Mesenchymal stem cell (in vitro differentiated cells and primary cell): ENCODE data around the gene PIAS2.
"Not testable (repeated sequence)": the region's sequence is repeated elsewhere in the genome, so short reads cannot be mapped to it uniquely, and the experiment has no call there.

Source experiments
- DNase-seq: peaks from one replicate; pipeline ENCODE4 v3.0.0-alpha.2; 2013
- H2AFZ ChIP-seq: one replicate; pipeline ENCODE4 v1.6.1; 2013; ENCODE audit warnings: low read depth, mild to moderate bottlenecking, control low read depth, inconsistent platforms, low read length, moderate library complexity
- H2AK5ac ChIP-seq: 2 replicates; pipeline ENCODE4 v1.6.1; 2013; ENCODE audit warnings: low read length, moderate library complexity, mild to moderate bottlenecking, inconsistent platforms; ENCODE audit not compliant: severe bottlenecking
- H2BK120ac ChIP-seq: one replicate; pipeline ENCODE4 v1.6.1; 2013; ENCODE audit warnings: low read depth, mild to moderate bottlenecking, inconsistent platforms, low read length, moderate library complexity
- H2BK12ac ChIP-seq, 2 experiments: one replicate each; pipeline ENCODE4 v1.6.1; 2013; ENCODE audit warnings: inconsistent platforms in 2 of 2, low read length in 2 of 2, mild to moderate bottlenecking in 2 of 2, moderate library complexity in 2 of 2, control low read depth in 1 of 2
- H2BK15ac ChIP-seq: one replicate; pipeline ENCODE4 v1.6.1; 2013; ENCODE audit warnings: mild to moderate bottlenecking, low read depth, inconsistent platforms; ENCODE audit not compliant: poor library complexity, severe bottlenecking
- H2BK5ac ChIP-seq: 2 replicates; pipeline ENCODE4 v1.6.1; 2013; ENCODE audit warnings: low read depth, mild to moderate bottlenecking, low read length, control low read depth, inconsistent platforms; ENCODE audit not compliant: poor library complexity, severe bottlenecking
- H3K14ac ChIP-seq, 2 experiments: one replicate each; pipeline ENCODE4 v1.6.1; 2013; ENCODE audit warnings: inconsistent platforms in 2 of 2, low read length in 2 of 2, control low read depth in 1 of 2, mild to moderate bottlenecking in 1 of 2, moderate library complexity in 1 of 2
- H3K18ac ChIP-seq, 2 experiments: one replicate each; pipeline ENCODE4 v1.6.1; 2013; ENCODE audit warnings: inconsistent platforms in 2 of 2, low read length in 2 of 2, control low read depth in 1 of 2, low read depth in 1 of 2, mild to moderate bottlenecking in 1 of 2
- H3K23ac ChIP-seq, 2 experiments: one replicate each; pipeline ENCODE4 v1.6.1; 2013; ENCODE audit warnings: inconsistent platforms in 2 of 2, low read length in 2 of 2, mild to moderate bottlenecking in 2 of 2, moderate library complexity in 2 of 2, control low read depth in 1 of 2
- H3K27ac ChIP-seq: 2 replicates; pipeline ENCODE4 v1.5.1; 2013; ENCODE audit warnings: mild to moderate bottlenecking, moderate library complexity, low read length, control low read depth, inconsistent platforms; ENCODE audit not compliant: poor library complexity, severe bottlenecking
- H3K27me3 ChIP-seq, 2 experiments: 2 replicates each; pipeline versions ENCODE4 v1.6.1 to v1.7.0; 2013; ENCODE audit warnings: low read length in 2 of 2, mild to moderate bottlenecking in 2 of 2, moderate library complexity in 2 of 2, control low read depth in 1 of 2, inconsistent platforms in 1 of 2; ENCODE audit not compliant: control insufficient read depth in 1 of 2, insufficient read depth in 1 of 2
- H3K36me3 ChIP-seq, 2 experiments: 2 replicates each; pipeline versions ENCODE4 v1.6.1 to v1.7.0; 2013; ENCODE audit warnings: low read length in 2 of 2, control low read depth in 1 of 2, inconsistent platforms in 1 of 2, low read depth in 1 of 2, mild to moderate bottlenecking in 1 of 2; ENCODE audit not compliant: insufficient read depth in 2 of 2, control insufficient read depth in 1 of 2
- H3K4ac ChIP-seq, 2 experiments: one replicate each; pipeline ENCODE4 v1.6.1; 2013; ENCODE audit warnings: inconsistent platforms in 2 of 2, low read length in 2 of 2, mild to moderate bottlenecking in 2 of 2, moderate library complexity in 2 of 2, control low read depth in 1 of 2, low read depth in 1 of 2
- H3K4me1 ChIP-seq: 2 replicates; pipeline ENCODE4 v1.6.1; 2013; ENCODE audit warnings: low read depth, low read length, control low read depth; ENCODE audit not compliant: control insufficient read depth, insufficient read depth
- H3K4me2 ChIP-seq: 2 replicates; pipeline ENCODE4 v1.6.1; 2013; ENCODE audit warnings: low read length, mild to moderate bottlenecking, inconsistent platforms; ENCODE audit not compliant: poor library complexity, severe bottlenecking
- H3K4me3 ChIP-seq, 2 experiments: 2 replicates each; pipeline versions ENCODE4 v1.5.1 to v1.7.0; 2013; ENCODE audit warnings: low read length in 2 of 2, mild to moderate bottlenecking in 2 of 2, control low read depth in 1 of 2, low read depth in 1 of 2; ENCODE audit not compliant: insufficient read depth in 1 of 2
- H3K79me1 ChIP-seq: replicated peaks from 2 replicates; pipeline ENCODE4 v1.6.1; 2013; ENCODE audit warnings: mild to moderate bottlenecking, control low read depth, low read length, inconsistent platforms; ENCODE audit not compliant: poor library complexity, severe bottlenecking
- H3K9ac ChIP-seq: 2 replicates; pipeline ENCODE4 v1.7.0; 2013; ENCODE audit warnings: mild to moderate bottlenecking, low read length, moderate library complexity
- H3K9me3 ChIP-seq: 2 replicates; pipeline ENCODE4 v1.7.0; 2013; ENCODE audit warnings: mild to moderate bottlenecking, low read length; ENCODE audit not compliant: control insufficient read depth
- H4K8ac ChIP-seq: one replicate; pipeline ENCODE4 v1.6.1; 2013; ENCODE audit warnings: inconsistent platforms, mild to moderate bottlenecking, low read length, moderate library complexity
- H4K91ac ChIP-seq: one replicate; pipeline ENCODE4 v1.6.1; 2013; ENCODE audit warnings: mild to moderate bottlenecking, low read length, inconsistent platforms
- WGBS: methylation state at CpG from one replicate; pipeline ENCODE4 v1.1.7; 2013; ENCODE audit warnings: mixed read lengths; 5-methylcytosine and 5-hydroxymethylcytosine counted together

Gene PIAS2

GRCh38 chr18:46832849-46833248 is 84.5 kb downstream of the PIAS2 start:
- H2BK15ac ChIP-seq, result no peak overlapping the region
- no peak overlapping the region for H2BK120ac ChIP-seq
- no peak overlapping the region for H3K9ac ChIP-seq
- no peaks in the 10 kb centered on the region for H3K79me1 ChIP-seq
- H3K4me1 ChIP-seq, result no peaks in the 10 kb centered on the region
- no peak overlapping the region for H3K18ac ChIP-seq
- no peak overlapping the region for H3K4me2 ChIP-seq
- H3K23ac ChIP-seq, result no peak overlapping the region
- peaks cover 0 to 54% of the 10 kb centered on the region in 2 experiments for H3K36me3 ChIP-seq
- no peak overlapping the region for H2AK5ac ChIP-seq
- no peak overlapping the region for H3K27ac ChIP-seq
- H4K91ac ChIP-seq, result no peak overlapping the region
- no peak overlapping the region for H3K4me3 ChIP-seq
- no peak for DNase-seq
- H2BK12ac ChIP-seq, result no peak overlapping the region
- no peak overlapping the region for H3K14ac ChIP-seq
- H2BK5ac ChIP-seq, result no peak overlapping the region
- no peaks in the 10 kb centered on the region for H3K27me3 ChIP-seq
- H2AFZ ChIP-seq, result no peak overlapping the region
- H3K9me3 ChIP-seq, result no peaks in the 10 kb centered on the region
- 100% methylated on average over 1 of the region's 2 CpGs for WGBS
- H4K8ac ChIP-seq, result no peak overlapping the region
- H3K4ac ChIP-seq, result no peak overlapping the region

DNA sequence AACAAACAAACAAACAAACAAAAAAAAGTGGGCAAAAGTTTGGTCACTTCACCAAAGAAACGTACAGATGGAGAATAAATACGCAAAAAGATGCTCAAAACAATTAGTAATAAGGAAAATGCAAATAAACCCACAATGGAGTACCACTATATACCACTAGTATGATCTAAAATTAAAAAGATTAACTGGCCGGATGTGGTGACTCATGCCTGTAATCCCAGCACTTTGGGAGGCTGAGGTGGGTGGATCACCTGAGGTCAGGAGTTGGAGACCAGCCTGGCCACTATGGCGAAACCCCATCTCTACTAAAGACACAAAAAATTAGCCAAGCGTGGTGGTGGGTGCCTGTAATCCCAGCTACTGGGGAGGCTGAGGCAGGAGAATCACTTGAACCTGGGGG is 84.9 kb downstream of the PIAS2 start:
- H2BK120ac ChIP-seq, DNase-seq, H3K4me2 ChIP-seq, H3K18ac ChIP-seq, H3K27me3 ChIP-seq, H2BK12ac ChIP-seq, H3K23ac ChIP-seq, H4K8ac ChIP-seq, H3K9me3 ChIP-seq, H2BK5ac ChIP-seq, H3K27ac ChIP-seq, H4K91ac ChIP-seq, H3K4ac ChIP-seq, H3K14ac ChIP-seq, H3K4me3 ChIP-seq, H2AK5ac ChIP-seq, H3K79me1 ChIP-seq, H3K9ac ChIP-seq, H2BK15ac ChIP-seq, H3K4me1 ChIP-seq, H2AFZ ChIP-seq: not testable (repeated sequence)
- peaks cover 0 to 59% of the 10 kb centered on the region in 2 experiments for H3K36me3 ChIP-seq
- 100% methylated on average over 2 of the region's 5 CpGs for WGBS

- H3K79me1 ChIP-seq, result no peaks in the 10 kb centered on the region
- no peak overlapping the region for H3K23ac ChIP-seq
- no peak overlapping the region for H2BK15ac ChIP-seq
- no peak overlapping the region for H3K4me2 ChIP-seq
- no peak overlapping the region for H2BK120ac ChIP-seq
- no peak overlapping the region for H3K27ac ChIP-seq
- no peak overlapping the region for H4K8ac ChIP-seq
- H3K4ac ChIP-seq, result no peak overlapping the region
- no peak overlapping the region for H3K18ac ChIP-seq
- no peak overlapping the region for H3K9ac ChIP-seq
- H3K14ac ChIP-seq, result no peak overlapping the region
- H3K9me3 ChIP-seq, result no peaks in the 10 kb centered on the region
- H2BK12ac ChIP-seq, result no peak overlapping the region
- no peak for DNase-seq
- H2AFZ ChIP-seq, result no peak overlapping the region
- H3K27me3 ChIP-seq, result no peaks in the 10 kb centered on the region
- H2BK5ac ChIP-seq, result no peak overlapping the region
- no peak overlapping the region for H4K91ac ChIP-seq
- H2AK5ac ChIP-seq, result no peak overlapping the region
- peaks cover 0 to 62% of the 10 kb centered on the region in 2 experiments for H3K36me3 ChIP-seq
- H3K4me1 ChIP-seq, result no peaks in the 10 kb centered on the region
- no peak overlapping the region for H3K4me3 ChIP-seq
Observed at GRCh38 chr18:46831434-46831833, 85.9 kb downstream of the PIAS2 start.

- Histone ChIP-seq H2AFZ (no peak overlapping the region), H4K8ac (no peak overlapping the region), H3K4ac (no peak overlapping the region), H4K91ac (no peak overlapping the region), H3K4me3 (no peak overlapping the region), H3K27ac (no peak overlapping the region), H3K14ac (no peak overlapping the region), H3K9me3 (no peaks in the 10 kb centered on the region), H3K9ac (no peak overlapping the region), H3K18ac (no peak overlapping the region), H3K36me3 (peaks cover 0 to 64% of the 10 kb centered on the region in 2 experiments), H3K4me2 (no peak overlapping the region), H2BK5ac (no peak overlapping the region), H3K27me3 (no peaks in the 10 kb centered on the region), H2AK5ac (no peak overlapping the region), H2BK15ac (no peak overlapping the region), H3K23ac (no peak overlapping the region), H2BK12ac (no peak overlapping the region), H2BK120ac (no peak overlapping the region), H3K79me1 (no peaks in the 10 kb centered on the region), H3K4me1 (no peaks in the 10 kb centered on the region)
- no peak for DNase-seq
Observed at GRCh38 chr18:46830633-46831032, 86.7 kb downstream of the PIAS2 start.
